NCI-H1436 treated with DMSO at 0.1 percent for 48 hours (cell line): ENCODE results near the gene RSKR.
"Not testable (repeated sequence)": the region's sequence is repeated elsewhere in the genome, so short reads cannot be mapped to it uniquely, and the experiment has no call there.

Experiments
- DNase-seq: peaks from one replicate; lab custom pipeline; 2025; lab: John Stamatoyannopoulos, UW

RSKR gene

GRCh38 chr17:28622186-28622585 lies 8.2 kb upstream of the RSKR start:
- DNase-seq = no peak

- DNase-seq = no peak
Observed at GRCh38 chr17:28620010-28620409, 6.0 kb upstream of the RSKR start.

GRCh38 chr17:28618464-28618863 lies 4.5 kb upstream of the RSKR start:
- DNase-seq = no peak

- no peak for DNase-seq
Observed at GRCh38 chr17:28616281-28616680, 2.3 kb upstream of the RSKR start.

GRCh38 chr17:28615260-28615940 lies 1.4 kb upstream of the RSKR start:
- DNase-seq = no peak

GRCh38 chr17:28612936-28613872 lies 781 bp downstream of the RSKR start:
- DNase-seq = peak; percentile 3

- DNase-seq = no peak
Observed at GRCh38 chr17:28612531-28612930, 1.5 kb downstream of the RSKR start.

GRCh38 chr17:28610376-28610775 lies 3.6 kb downstream of the RSKR start:
- DNase-seq = no peak

- DNase-seq = not testable (repeated sequence)
Observed at GRCh38 chr17:28604031-28604430, 10.0 kb downstream of the RSKR start.

GRCh38 chr17:28599311-28600184 lies 14.4 kb downstream of the RSKR start:
- peak; percentile 37 for DNase-seq

GRCh38 chr17:28598799-28599310 lies 15.1 kb downstream of the RSKR start, which contains the start of gene SPAG5:
Gene SPAG5, minus strand, starts transcription at chr17:28599025. Its CDS starts 79 bp downstream, at chr17:28598946.
- peak; percentile 92 for DNase-seq

- no peak for DNase-seq
Observed at GRCh38 chr17:28598389-28598788, 15.6 kb downstream of the RSKR start.

GRCh38 chr17:28597606-28598383 lies 16.2 kb downstream of the RSKR start:
- DNase-seq = no peak

- DNase-seq = no peak
Observed at GRCh38 chr17:28592260-28592659, 21.7 kb downstream of the RSKR start.

- DNase-seq = no peak
Observed at GRCh38 chr17:28585851-28586250, 28.1 kb downstream of the RSKR start.

- no peak for DNase-seq
Observed at GRCh38 chr17:28584434-28584833, 29.6 kb downstream of the RSKR start.

- DNase-seq = no peak
Observed at GRCh38 chr17:28582513-28582912, 31.5 kb downstream of the RSKR start.

- DNase-seq = no peak
Observed at GRCh38 chr17:28580959-28581358, 33.0 kb downstream of the RSKR start.

GRCh38 chr17:28579526-28579925 lies 34.5 kb downstream of the RSKR start:
- no peak for DNase-seq

GRCh38 chr17:28578246-28579195 lies 35.5 kb downstream of the RSKR start:
- DNase-seq = no peak
